Liver (tissue), 9 donors: ENCODE measurements around the gene POC1A. TPM values are rescaled to one million over a fixed set of nuclear protein-coding genes. Genes with fewer than 3 reads are reported as not detected.

Experiments used
- DNase-seq: peaks from one replicate; pipeline ENCODE4 v3.0.0-alpha.2; 2017; ENCODE audit warnings: low spot score
- H3K27ac ChIP-seq, 2 donors: one replicate each; pipeline ENCODE4 v1.7.0; 2013; ENCODE audit warnings: inconsistent platforms in 2 of 2, low read length in 2 of 2, control low read depth in 1 of 2, low read depth in 1 of 2, mild to moderate bottlenecking in 1 of 2
- H3K27me3 ChIP-seq, 4 donors: one replicate each; pipeline versions ENCODE4 v1.6.1 to v1.7.0; 2013; ENCODE audit warnings: low read length in 3 of 4, inconsistent platforms in 1 of 4, mild to moderate bottlenecking in 1 of 4, moderate library complexity in 1 of 4; ENCODE audit not compliant: control insufficient read depth in 4 of 4, insufficient read depth in 4 of 4
- H3K36me3 ChIP-seq, 4 donors: one replicate each; pipeline versions ENCODE4 v1.6.1 to v1.7.0; 2013; ENCODE audit warnings: low read length in 3 of 4, mild to moderate bottlenecking in 3 of 4, low read depth in 1 of 4, moderate library complexity in 1 of 4; ENCODE audit not compliant: control insufficient read depth in 4 of 4, insufficient read depth in 3 of 4
- H3K4me1 ChIP-seq, 4 donors: one replicate each; pipeline versions ENCODE4 v1.6.1 to v1.7.0; 2013; ENCODE audit warnings: low read length in 3 of 4, mild to moderate bottlenecking in 3 of 4, moderate library complexity in 1 of 4; ENCODE audit not compliant: control insufficient read depth in 4 of 4, insufficient read depth in 4 of 4
- H3K4me3 ChIP-seq, 3 donors: one replicate each; pipeline versions ENCODE4 v1.6.1 to v1.7.0; 2013; ENCODE audit warnings: low read length in 3 of 3, control low read depth in 1 of 3, low read depth in 1 of 3, mild to moderate bottlenecking in 1 of 3
- H3K9ac ChIP-seq, 2 donors: one replicate each; pipeline ENCODE4 v1.7.0; 2013; ENCODE audit warnings: low read length in 2 of 2, mild to moderate bottlenecking in 2 of 2, moderate library complexity in 2 of 2, control low read depth in 1 of 2, low read depth in 1 of 2
- H3K9me3 ChIP-seq, 4 donors: one replicate each; pipeline versions ENCODE4 v1.6.1 to v1.7.0; 2013; ENCODE audit warnings: low read length in 3 of 4; ENCODE audit not compliant: control insufficient read depth in 4 of 4
- EGR1 ChIP-seq, 2 donors: IDR thresholded peaks; 2 replicates each; pipeline ENCODE4 v1.6.1; 2016 to 2018; ENCODE audit warnings: antibody characterized with exemption in 2 of 2, low read depth in 2 of 2
- FOXA1 ChIP-seq: IDR thresholded peaks from 2 replicates; pipeline ENCODE4 v1.6.1; 2016; ENCODE audit warnings: antibody characterized with exemption
- FOXA2 ChIP-seq: IDR thresholded peaks from 2 replicates; pipeline ENCODE4 v1.6.1; 2016; ENCODE audit warnings: antibody characterized with exemption
- GABPA ChIP-seq, 2 donors: IDR thresholded peaks in 1 of 2; conservative IDR thresholded peaks in 1 of 2; 2 replicates each; pipeline ENCODE4 v1.6.1; 2016; ENCODE audit warnings: antibody characterized with exemption in 2 of 2, mild to moderate bottlenecking in 1 of 2, moderate library complexity in 1 of 2
- HNF4A ChIP-seq, 2 donors: conservative IDR thresholded peaks; 2 replicates each; pipeline ENCODE4 v1.6.1; 2016; ENCODE audit warnings: antibody characterized with exemption in 2 of 2, mild to moderate bottlenecking in 2 of 2
- HNF4G ChIP-seq: IDR thresholded peaks from 2 replicates; pipeline ENCODE4 v1.6.1; 2016; ENCODE audit warnings: antibody characterized with exemption
- JUND ChIP-seq, 2 donors: IDR thresholded peaks; 2 replicates each; pipeline ENCODE4 v1.6.1; 2016; ENCODE audit warnings: antibody characterized with exemption in 2 of 2
- NR2F2 ChIP-seq: IDR thresholded peaks from 2 replicates; pipeline ENCODE4 v1.6.1; 2016; ENCODE audit warnings: antibody characterized with exemption
- RAD21 ChIP-seq, 2 donors: IDR thresholded peaks; 2 replicates each; pipeline ENCODE4 v1.6.1; 2016; ENCODE audit warnings: antibody characterized with exemption in 2 of 2, mild to moderate bottlenecking in 2 of 2
- RXRA ChIP-seq, 2 donors: IDR thresholded peaks; 2 replicates each; pipeline ENCODE4 v1.6.1; 2017 to 2018; ENCODE audit warnings: antibody characterized with exemption in 2 of 2, mild to moderate bottlenecking in 1 of 2
- SP1 ChIP-seq: IDR thresholded peaks from 2 replicates; pipeline ENCODE4 v1.6.1; 2018; ENCODE audit warnings: antibody characterized with exemption, mild to moderate bottlenecking
- TAF1 ChIP-seq: conservative IDR thresholded peaks from 2 replicates; pipeline ENCODE4 v1.6.1; 2016; ENCODE audit warnings: antibody characterized with exemption, mild to moderate bottlenecking
- YY1 ChIP-seq: IDR thresholded peaks from 2 replicates; pipeline ENCODE4 v1.6.1; 2016; ENCODE audit warnings: antibody characterized with exemption, mild to moderate bottlenecking
- WGBS: extraction: QIAGEN DNeasy Blood & Tissue Kit; methylation state at CpG from one replicate; pipeline ENCODE4 v1.1.7; 2013; 5-methylcytosine and 5-hydroxymethylcytosine counted together
- polyA plus RNA-seq, 2 donors: library from polyadenylated mRNA; stranded (reverse) in 1 of 2; unstranded in 1 of 2; fragments of 200-250 nt in 1 of 2; fragments of >200 nt in 1 of 2; fragmentation: Nextera tagmentation in 1 of 2; extraction: Ambion mirVana in 1 of 2; gene quantifications; one replicate each; pipeline versions ENCODE4 v1.2.1 to v1.2.3, GENCODE V29; 2013 to 2015
- total RNA-seq, 2 donors: library from RNA; depleted of rRNA; stranded (reverse); fragments of >200 nt; gene quantifications; one replicate each; pipeline ENCODE4 v1.2.3, GENCODE V29; 2014
- TF ChIP-seq, protein P1 (sequence below): IDR thresholded peaks from 2 replicates; pipeline ENCODE4 v1.6.1; 2016; ENCODE audit warnings: antibody characterized with exemption
- TF ChIP-seq, protein P2 (sequence below): IDR thresholded peaks from 2 replicates; pipeline ENCODE4 v1.6.1; 2016; ENCODE audit warnings: antibody characterized with exemption, mild to moderate bottlenecking
- TF ChIP-seq, protein P3 (sequence below): IDR thresholded peaks from 2 replicates; pipeline ENCODE4 v1.6.1; 2016; ENCODE audit warnings: antibody characterized with exemption
- TF ChIP-seq, protein P4 (sequence below): IDR thresholded peaks from 2 replicates; pipeline ENCODE4 v1.6.1; 2016; ENCODE audit warnings: antibody characterized with exemption
- TF ChIP-seq, protein P5 (sequence below): fragments of 150-350 bp; IDR thresholded peaks from 2 replicates; pipeline ENCODE4 v1.5.1; 2017; ENCODE audit warnings: improper control_type of control experiment, low read depth, low read length; ENCODE audit not compliant: missing input control
- donor health status: healthy.
- donor health status: healthy.
- donor health status: healthy.
- donor health status: healthy.
- donor health status: healthy.

Gene POC1A
- total and polyA plus RNA-seq, 4 donors: 1.4 to 12.7 (median 4.8) TPM

DNA sequence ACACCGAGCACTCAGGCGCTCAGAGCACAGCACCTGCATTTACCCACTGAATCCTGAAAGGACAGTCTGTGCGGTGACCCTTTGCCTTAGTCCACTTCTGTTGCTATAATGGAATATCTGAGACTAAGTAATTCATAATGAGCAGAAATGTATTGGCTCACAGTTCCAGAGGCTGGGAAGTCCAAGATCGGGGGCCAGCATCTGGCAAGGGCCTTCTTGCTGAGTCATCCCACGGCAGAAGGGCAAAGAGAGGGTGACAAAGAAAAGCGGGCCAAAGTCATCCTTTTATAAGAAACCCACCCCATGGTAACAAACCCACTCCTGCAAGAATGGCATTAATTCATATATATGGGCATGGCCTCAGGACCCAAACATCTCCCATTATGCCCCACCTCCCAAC lies 27.7 kb downstream of the POC1A start:
- Histone ChIP-seq H3K4me1 (peaks cover 0 to 12% (median 6%) of the 10 kb centered on the region in 4 donors), H3K27ac (no peak overlapping the region), H3K9me3 (no peaks in the 10 kb centered on the region), H3K9ac (no peak overlapping the region), H3K4me3 (no peak overlapping the region), H3K27me3 (no peaks in the 10 kb centered on the region), H3K36me3 (no peaks in the 10 kb centered on the region)
- DNase-seq: no peak
- 98% methylated on average over 6 of the region's 6 CpGs for WGBS
- TF ChIP-seq FOXA2: no peak
- no peak for TF ChIP-seq RXRA (IDR thresholded peaks at IDR 0.05)
- TF ChIP-seq, protein P1, sequence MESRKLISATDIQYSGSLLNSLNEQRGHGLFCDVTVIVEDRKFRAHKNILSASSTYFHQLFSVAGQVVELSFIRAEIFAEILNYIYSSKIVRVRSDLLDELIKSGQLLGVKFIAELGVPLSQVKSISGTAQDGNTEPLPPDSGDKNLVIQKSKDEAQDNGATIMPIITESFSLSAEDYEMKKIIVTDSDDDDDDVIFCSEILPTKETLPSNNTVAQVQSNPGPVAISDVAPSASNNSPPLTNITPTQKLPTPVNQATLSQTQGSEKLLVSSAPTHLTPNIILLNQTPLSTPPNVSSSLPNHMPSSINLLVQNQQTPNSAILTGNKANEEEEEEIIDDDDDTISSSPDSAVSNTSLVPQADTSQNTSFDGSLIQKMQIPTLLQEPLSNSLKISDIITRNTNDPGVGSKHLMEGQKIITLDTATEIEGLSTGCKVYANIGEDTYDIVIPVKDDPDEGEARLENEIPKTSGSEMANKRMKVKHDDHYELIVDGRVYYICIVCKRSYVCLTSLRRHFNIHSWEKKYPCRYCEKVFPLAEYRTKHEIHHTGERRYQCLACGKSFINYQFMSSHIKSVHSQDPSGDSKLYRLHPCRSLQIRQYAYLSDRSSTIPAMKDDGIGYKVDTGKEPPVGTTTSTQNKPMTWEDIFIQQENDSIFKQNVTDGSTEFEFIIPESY: no peak
- no peak for TF ChIP-seq SP1
- no peak for TF ChIP-seq FOXA1

DNA sequence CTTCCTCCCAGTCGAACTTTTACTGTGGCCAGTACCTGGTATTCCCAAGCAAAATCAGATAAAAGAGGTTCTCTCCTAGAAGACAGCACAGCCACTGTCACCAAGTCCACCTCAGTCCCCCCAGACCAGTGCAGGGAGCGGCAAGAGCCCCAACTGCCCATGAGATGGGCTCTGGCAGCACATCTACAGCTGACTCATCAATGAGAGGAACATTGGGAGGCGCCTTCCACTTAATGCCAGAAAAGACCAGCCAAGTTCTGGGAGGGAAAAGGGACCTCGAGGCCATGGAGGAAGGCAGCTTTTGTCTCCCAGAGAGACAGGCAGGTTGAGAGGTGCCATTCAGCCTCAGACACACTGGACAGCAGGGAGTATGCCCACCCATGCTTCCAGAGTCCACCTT lies 28.2 kb downstream of the POC1A start:
- no peaks in the 10 kb centered on the region for H3K9me3 ChIP-seq
- H3K36me3 ChIP-seq: no peaks in the 10 kb centered on the region
- peaks cover 0 to 12% (median 7%) of the 10 kb centered on the region in 4 donors for H3K4me1 ChIP-seq
- TF ChIP-seq RAD21 (IDR thresholded peaks at IDR 0.05): no peak
- TF ChIP-seq JUND (IDR thresholded peaks at IDR 0.05): no peak
- TF ChIP-seq FOXA1: no peak
- TF ChIP-seq EGR1 (IDR thresholded peaks at IDR 0.05; ENCODE audit: low read depth in 2 of 2): no peak
- TF ChIP-seq, protein P2, sequence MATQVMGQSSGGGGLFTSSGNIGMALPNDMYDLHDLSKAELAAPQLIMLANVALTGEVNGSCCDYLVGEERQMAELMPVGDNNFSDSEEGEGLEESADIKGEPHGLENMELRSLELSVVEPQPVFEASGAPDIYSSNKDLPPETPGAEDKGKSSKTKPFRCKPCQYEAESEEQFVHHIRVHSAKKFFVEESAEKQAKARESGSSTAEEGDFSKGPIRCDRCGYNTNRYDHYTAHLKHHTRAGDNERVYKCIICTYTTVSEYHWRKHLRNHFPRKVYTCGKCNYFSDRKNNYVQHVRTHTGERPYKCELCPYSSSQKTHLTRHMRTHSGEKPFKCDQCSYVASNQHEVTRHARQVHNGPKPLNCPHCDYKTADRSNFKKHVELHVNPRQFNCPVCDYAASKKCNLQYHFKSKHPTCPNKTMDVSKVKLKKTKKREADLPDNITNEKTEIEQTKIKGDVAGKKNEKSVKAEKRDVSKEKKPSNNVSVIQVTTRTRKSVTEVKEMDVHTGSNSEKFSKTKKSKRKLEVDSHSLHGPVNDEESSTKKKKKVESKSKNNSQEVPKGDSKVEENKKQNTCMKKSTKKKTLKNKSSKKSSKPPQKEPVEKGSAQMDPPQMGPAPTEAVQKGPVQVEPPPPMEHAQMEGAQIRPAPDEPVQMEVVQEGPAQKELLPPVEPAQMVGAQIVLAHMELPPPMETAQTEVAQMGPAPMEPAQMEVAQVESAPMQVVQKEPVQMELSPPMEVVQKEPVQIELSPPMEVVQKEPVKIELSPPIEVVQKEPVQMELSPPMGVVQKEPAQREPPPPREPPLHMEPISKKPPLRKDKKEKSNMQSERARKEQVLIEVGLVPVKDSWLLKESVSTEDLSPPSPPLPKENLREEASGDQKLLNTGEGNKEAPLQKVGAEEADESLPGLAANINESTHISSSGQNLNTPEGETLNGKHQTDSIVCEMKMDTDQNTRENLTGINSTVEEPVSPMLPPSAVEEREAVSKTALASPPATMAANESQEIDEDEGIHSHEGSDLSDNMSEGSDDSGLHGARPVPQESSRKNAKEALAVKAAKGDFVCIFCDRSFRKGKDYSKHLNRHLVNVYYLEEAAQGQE: no peak
- TF ChIP-seq HNF4G: no peak
- no peak for TF ChIP-seq FOXA2
- TF ChIP-seq GABPA (IDR thresholded peaks at IDR 0.05 in 1 of 2, conservative IDR thresholded peaks at IDR 0.05 in 1 of 2): no peak
- TF ChIP-seq NR2F2: no peak
- TF ChIP-seq, protein P3, sequence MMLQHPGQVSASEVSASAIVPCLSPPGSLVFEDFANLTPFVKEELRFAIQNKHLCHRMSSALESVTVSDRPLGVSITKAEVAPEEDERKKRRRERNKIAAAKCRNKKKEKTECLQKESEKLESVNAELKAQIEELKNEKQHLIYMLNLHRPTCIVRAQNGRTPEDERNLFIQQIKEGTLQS: no peak
- no peak for TF ChIP-seq HNF4A (conservative IDR thresholded peaks at IDR 0.05)
- TF ChIP-seq, protein P4, sequence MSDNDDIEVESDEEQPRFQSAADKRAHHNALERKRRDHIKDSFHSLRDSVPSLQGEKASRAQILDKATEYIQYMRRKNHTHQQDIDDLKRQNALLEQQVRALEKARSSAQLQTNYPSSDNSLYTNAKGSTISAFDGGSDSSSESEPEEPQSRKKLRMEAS: no peak
- TF ChIP-seq, protein P1: no peak
- no peak for TF ChIP-seq RXRA (IDR thresholded peaks at IDR 0.05)
- TF ChIP-seq YY1: no peak
- TF ChIP-seq SP1: no peak
- TF ChIP-seq, protein P5, sequence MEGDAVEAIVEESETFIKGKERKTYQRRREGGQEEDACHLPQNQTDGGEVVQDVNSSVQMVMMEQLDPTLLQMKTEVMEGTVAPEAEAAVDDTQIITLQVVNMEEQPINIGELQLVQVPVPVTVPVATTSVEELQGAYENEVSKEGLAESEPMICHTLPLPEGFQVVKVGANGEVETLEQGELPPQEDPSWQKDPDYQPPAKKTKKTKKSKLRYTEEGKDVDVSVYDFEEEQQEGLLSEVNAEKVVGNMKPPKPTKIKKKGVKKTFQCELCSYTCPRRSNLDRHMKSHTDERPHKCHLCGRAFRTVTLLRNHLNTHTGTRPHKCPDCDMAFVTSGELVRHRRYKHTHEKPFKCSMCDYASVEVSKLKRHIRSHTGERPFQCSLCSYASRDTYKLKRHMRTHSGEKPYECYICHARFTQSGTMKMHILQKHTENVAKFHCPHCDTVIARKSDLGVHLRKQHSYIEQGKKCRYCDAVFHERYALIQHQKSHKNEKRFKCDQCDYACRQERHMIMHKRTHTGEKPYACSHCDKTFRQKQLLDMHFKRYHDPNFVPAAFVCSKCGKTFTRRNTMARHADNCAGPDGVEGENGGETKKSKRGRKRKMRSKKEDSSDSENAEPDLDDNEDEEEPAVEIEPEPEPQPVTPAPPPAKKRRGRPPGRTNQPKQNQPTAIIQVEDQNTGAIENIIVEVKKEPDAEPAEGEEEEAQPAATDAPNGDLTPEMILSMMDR: no peak
- no peak for TF ChIP-seq TAF1
- WGBS: 95% methylated on average over 4 of the region's 4 CpGs
- no peak overlapping the region for H3K9ac ChIP-seq
- no peak overlapping the region for H3K27ac ChIP-seq
- no peak overlapping the region for H3K4me3 ChIP-seq
- no peak for DNase-seq
- no peaks in the 10 kb centered on the region for H3K27me3 ChIP-seq
